DND-41 (cell line): ENCODE data around the gene ORM2.

Experiments used
- ATAC-seq: fragments of 200-7000 bp; cut with Tn5 transposase; 3 replicates; pipeline ENCODE4 v1.9.1; 2021; ENCODE audit warnings: low read depth; ENCODE audit not compliant: insufficient read depth
- DNase-seq: peaks from one replicate; pipeline ENCODE4 v3.0.0-alpha.2; 2020
- H2AFZ ChIP-seq: 2 replicates; pipeline ENCODE4 v1.6.0; 2012; ENCODE audit warnings: low read depth, low read length
- H3K27ac ChIP-seq: 2 replicates; pipeline ENCODE4 v1.5.1; 2012; ENCODE audit warnings: low read length, inconsistent platforms
- H3K27me3 ChIP-seq: fragments of 200-600 bp; sonication (generic); 2 replicates; pipeline ENCODE4 v1.6.0; 2012; ENCODE audit warnings: low read length, mild to moderate bottlenecking, inconsistent platforms; ENCODE audit not compliant: insufficient read depth, poor library complexity
- H3K36me3 ChIP-seq: 2 replicates; pipeline ENCODE4 v1.5.1; 2012; ENCODE audit warnings: low read length, inconsistent platforms; ENCODE audit not compliant: insufficient read depth
- H3K4me1 ChIP-seq: 2 replicates; pipeline ENCODE4 v1.5.1; 2012; ENCODE audit warnings: mild to moderate bottlenecking, low read length; ENCODE audit not compliant: insufficient read depth
- H3K4me2 ChIP-seq: 2 replicates; pipeline ENCODE4 v1.6.0; 2012; ENCODE audit warnings: mild to moderate bottlenecking, moderate library complexity, low read length, inconsistent platforms; ENCODE audit not compliant: insufficient read depth
- H3K4me3 ChIP-seq, 2 experiments: fragments of 200-600 bp in 1 of 2; shearing (Covaris generic) in 1 of 2; 2 replicates each; pipeline ENCODE4 v1.5.1; 2012 to 2016; ENCODE audit warnings: inconsistent platforms in 2 of 2, low read length in 2 of 2, mild to moderate bottlenecking in 2 of 2, low read depth in 1 of 2, moderate library complexity in 1 of 2
- H3K79me2 ChIP-seq: 2 replicates; pipeline ENCODE4 v1.6.0; 2012; ENCODE audit warnings: low read length, inconsistent platforms; ENCODE audit not compliant: insufficient read depth
- H3K9ac ChIP-seq: 2 replicates; pipeline ENCODE4 v1.6.0; 2012; ENCODE audit warnings: low read depth, mild to moderate bottlenecking, inconsistent platforms, low read length, moderate library complexity
- H3K9me3 ChIP-seq: 2 replicates; pipeline ENCODE4 v1.5.1; 2012; ENCODE audit warnings: low read length, moderate library complexity, mild to moderate bottlenecking, inconsistent platforms; ENCODE audit not compliant: insufficient read depth, severe bottlenecking
- H4K20me1 ChIP-seq: 2 replicates; pipeline ENCODE4 v1.6.0; 2012; ENCODE audit warnings: low read length; ENCODE audit not compliant: insufficient read depth
- CTCF ChIP-seq: IDR thresholded peaks from 2 replicates; pipeline ENCODE4 v1.5.1; 2012; ENCODE audit warnings: borderline replicate concordance, low read length, moderate library complexity, mild to moderate bottlenecking; ENCODE audit not compliant: poor library complexity, severe bottlenecking; ENCODE audit errors: extremely low read depth
- EZH2 ChIP-seq: IDR thresholded peaks from 3 replicates; pipeline ENCODE4 v1.6.1; 2012; ENCODE audit warnings: borderline replicate concordance, low read depth, mild to moderate bottlenecking, moderate library complexity, low read length, inconsistent platforms; ENCODE audit not compliant: severe bottlenecking

The ORM2 gene

GRCh38 chr9:114299286-114300152 is 30.1 kb upstream of the ORM2 start:
- TF ChIP-seq EZH2 = no peak
- Histone ChIP-seq H3K27me3 (no peaks in the 10 kb centered on the region), H3K4me3 (no peak overlapping the region), H3K36me3 (no peaks in the 10 kb centered on the region), H3K4me1 (no peaks in the 10 kb centered on the region), H3K79me2 (no peaks in the 10 kb centered on the region), H3K9ac (no peak overlapping the region), H4K20me1 (no peaks in the 10 kb centered on the region), H3K27ac (no peak overlapping the region), H3K9me3 (peaks cover 5% of the 10 kb centered on the region), H2AFZ (no peak overlapping the region), H3K4me2 (no peak overlapping the region)
- DNase-seq = no peak
- no peak for ATAC-seq

DNA sequence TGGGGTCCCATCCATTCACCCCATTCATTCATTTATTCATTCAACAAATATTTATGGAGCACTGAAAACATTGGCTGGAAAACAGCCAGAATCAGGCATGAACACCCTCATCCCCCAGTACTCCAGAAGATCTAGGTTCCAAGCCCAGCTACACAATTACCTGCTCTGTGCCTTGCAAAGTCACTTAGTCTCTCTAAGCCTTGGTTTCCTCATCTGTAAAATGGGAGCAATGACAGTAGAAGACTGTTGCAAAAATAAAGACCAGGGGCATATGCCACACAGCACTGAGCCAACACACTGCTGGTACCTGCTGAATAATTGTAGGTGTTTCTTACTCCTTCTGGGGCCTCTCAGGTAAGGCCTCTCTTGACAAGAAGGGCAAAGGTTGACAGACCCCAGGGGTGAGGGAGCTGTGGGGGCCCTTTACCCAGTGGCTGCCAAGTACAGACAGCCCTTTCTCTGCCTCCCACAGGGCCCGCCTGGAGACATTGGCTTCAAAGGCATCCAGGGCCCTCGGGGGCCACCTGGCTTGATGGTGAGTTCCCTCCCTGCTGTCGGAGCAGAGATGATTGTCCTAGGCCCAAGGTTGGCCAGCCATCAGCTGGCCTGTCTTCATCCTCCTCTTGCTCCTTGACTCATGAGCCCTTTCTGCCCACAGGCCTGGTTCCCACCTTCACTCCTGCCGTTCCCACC is 29.4 kb upstream of the ORM2 start:
- Histone ChIP-seq H3K27me3 (no peaks in the 10 kb centered on the region), H3K4me1 (no peaks in the 10 kb centered on the region), H3K27ac (no peak overlapping the region), H3K36me3 (no peaks in the 10 kb centered on the region), H3K9ac (no peak overlapping the region), H3K79me2 (no peaks in the 10 kb centered on the region), H3K4me2 (no peak overlapping the region), H3K9me3 (no peaks in the 10 kb centered on the region), H4K20me1 (no peaks in the 10 kb centered on the region), H2AFZ (no peak overlapping the region), H3K4me3 (no peak overlapping the region)
- ATAC-seq = no peak
- no peak for DNase-seq
- TF ChIP-seq CTCF (no peak), EZH2 (no peak)

GRCh38 chr9:114300846-114301797 is 28.5 kb upstream of the ORM2 start:
- H3K27ac ChIP-seq = no peak overlapping the region
- no peak overlapping the region for H3K4me3 ChIP-seq
- no peak for ATAC-seq
- H2AFZ ChIP-seq = no peak overlapping the region
- no peaks in the 10 kb centered on the region for H3K4me1 ChIP-seq
- no peak for TF ChIP-seq CTCF
- no peak for TF ChIP-seq EZH2
- no peaks in the 10 kb centered on the region for H3K9me3 ChIP-seq
- H3K4me2 ChIP-seq = no peak overlapping the region
- H3K79me2 ChIP-seq = no peaks in the 10 kb centered on the region
- H3K9ac ChIP-seq = no peak overlapping the region
- H3K36me3 ChIP-seq = no peaks in the 10 kb centered on the region
- H3K27me3 ChIP-seq = no peaks in the 10 kb centered on the region
- no peaks in the 10 kb centered on the region for H4K20me1 ChIP-seq
- DNase-seq = no peak
